Heart left ventricle (tissue), 13 donors: ENCODE results near the gene LRIT3.

Experiments
- CTCF ChIP-seq, 12 donors: fragments of 200-600 bp; sonication (generic) in 4 of 12; IDR thresholded peaks; one replicate each; pipeline versions ENCODE4 v1.5.0 to v1.8.0; 2018 to 2022; ENCODE audit warnings: antibody characterized with exemption in 12 of 12, mild to moderate bottlenecking in 5 of 12
- POLR2A ChIP-seq, 2 donors: fragments of 450-650 bp; IDR thresholded peaks; one replicate each; pipeline ENCODE4 v1.6.1; 2017; ENCODE audit warnings: antibody characterized with exemption in 2 of 2, mild to moderate bottlenecking in 2 of 2, moderate library complexity in 2 of 2
- donor health status: ischemic (EF 13 %, LVEDD 7.1; RV severe dilation, severe dysfunction).
- donor health status: DM: no; HTN: yes; CAD: no.
- donor health status: DM: no; HTN: no; CAD: no.
- donor health status: ischemic (EF 25% LVEDD 6.9; RV normal size, moderate dysfunction).
- donor health status: ischemic (EF 25% LVEDD 5.7; RV mildly dilated, moderate dysfunction).
- donor health status: ischemic (EF 35%, LVEDD 5.7; RV mildly dilated, moderate dysfunction).
- donor health status: nonischemic (EF 11% LVEDD 7.7; RV severe dilation, severe dysfunction).
- donor health status: DM: yes; HTN: yes; CAD: no.
- donor health status: PGD.
- donor health status: ischemic (EF 29% LVEDD 5.4; RV normal size, mild dysfunction).
- donor health status: nonischemic (EF 23%, LVEDD 6.1; RV moderate dilation, normal function).

- TF ChIP-seq CTCF (IDR thresholded peaks at IDR 0.05) (no peak), POLR2A (IDR thresholded peaks at IDR 0.05) (no peak)
Measured at GRCh38 chr4:109811707-109812106, 36.2 kb upstream of the LRIT3 start.
